Mucosa of stomach (tissue), 1 donor: ENCODE data around the gene PRND.
"Not testable (repeated sequence)": the region's sequence is repeated elsewhere in the genome, so short reads cannot be mapped to it uniquely, and the experiment has no call there.

Experiments used
- H3K27me3 ChIP-seq: one replicate; pipeline ENCODE4 v1.7.0; 2013; ENCODE audit warnings: mild to moderate bottlenecking, low read length; ENCODE audit not compliant: control insufficient read depth, insufficient read depth
- H3K36me3 ChIP-seq: one replicate; pipeline ENCODE4 v1.7.0; 2013; ENCODE audit warnings: low read length; ENCODE audit not compliant: control insufficient read depth, insufficient read depth
- H3K4me1 ChIP-seq: one replicate; pipeline ENCODE4 v1.7.0; 2013; ENCODE audit warnings: mild to moderate bottlenecking, low read length; ENCODE audit not compliant: control insufficient read depth, insufficient read depth
- H3K4me3 ChIP-seq: one replicate; pipeline ENCODE4 v1.7.0; 2013; ENCODE audit warnings: low read length
- H3K9ac ChIP-seq: one replicate; pipeline ENCODE4 v1.7.0; 2013; ENCODE audit warnings: mild to moderate bottlenecking, low read length, moderate library complexity
- H3K9me3 ChIP-seq: one replicate; pipeline ENCODE4 v1.7.0; 2013; ENCODE audit warnings: mild to moderate bottlenecking, low read length, moderate library complexity; ENCODE audit not compliant: control insufficient read depth
- donor health status: Pancreatic carcinoma.

The PRND gene

DNA sequence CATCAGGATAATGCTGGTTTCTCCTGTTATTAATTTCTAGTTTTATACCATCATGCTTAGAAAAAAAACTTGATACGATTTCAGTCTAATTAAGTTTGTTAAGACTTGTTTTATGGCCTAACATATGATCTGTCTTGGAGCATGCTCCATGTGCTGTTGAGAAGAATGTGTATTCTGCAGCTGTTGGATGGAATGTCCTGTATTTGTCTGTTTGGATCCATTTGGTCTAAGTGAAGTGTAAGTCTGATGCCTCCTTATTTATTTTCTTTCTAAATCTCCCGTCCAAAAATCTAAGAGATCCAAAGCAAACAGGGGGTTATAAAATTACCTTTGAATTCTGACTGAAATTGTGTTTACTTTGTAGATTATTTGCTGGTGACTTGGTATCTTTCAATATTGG lies 30.0 kb upstream of the PRND start:
- H3K4me1 ChIP-seq: no peaks in the 10 kb centered on the region
- no peaks in the 10 kb centered on the region for H3K27me3 ChIP-seq
- H3K36me3 ChIP-seq: no peaks in the 10 kb centered on the region
- no peak overlapping the region for H3K9ac ChIP-seq
- H3K9me3 ChIP-seq: no peaks in the 10 kb centered on the region
- no peak overlapping the region for H3K4me3 ChIP-seq

DNA sequence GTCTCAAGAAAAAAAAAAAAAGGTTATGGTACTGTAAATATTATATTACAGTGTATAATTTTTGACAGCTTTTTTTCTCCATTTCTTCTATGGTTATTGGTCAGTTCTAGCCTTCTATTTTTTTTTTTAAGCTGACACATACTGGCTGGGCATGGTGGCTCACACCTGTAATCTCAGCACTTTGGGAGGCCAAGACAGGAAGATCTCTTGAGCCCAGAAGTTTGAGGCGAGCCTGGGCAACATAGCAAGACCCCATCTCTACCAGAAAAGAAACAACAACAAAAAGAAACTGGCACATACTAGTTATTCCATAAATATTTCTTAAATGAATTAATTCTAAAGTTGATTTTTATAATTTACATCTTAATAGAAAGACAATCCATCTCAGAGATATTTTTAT lies 27.6 kb upstream of the PRND start:
- Histone ChIP-seq H3K9me3 (no peaks in the 10 kb centered on the region), H3K27me3 (no peaks in the 10 kb centered on the region), H3K36me3 (no peaks in the 10 kb centered on the region), H3K4me3 (no peak overlapping the region), H3K4me1 (no peaks in the 10 kb centered on the region), H3K9ac (no peak overlapping the region)

DNA sequence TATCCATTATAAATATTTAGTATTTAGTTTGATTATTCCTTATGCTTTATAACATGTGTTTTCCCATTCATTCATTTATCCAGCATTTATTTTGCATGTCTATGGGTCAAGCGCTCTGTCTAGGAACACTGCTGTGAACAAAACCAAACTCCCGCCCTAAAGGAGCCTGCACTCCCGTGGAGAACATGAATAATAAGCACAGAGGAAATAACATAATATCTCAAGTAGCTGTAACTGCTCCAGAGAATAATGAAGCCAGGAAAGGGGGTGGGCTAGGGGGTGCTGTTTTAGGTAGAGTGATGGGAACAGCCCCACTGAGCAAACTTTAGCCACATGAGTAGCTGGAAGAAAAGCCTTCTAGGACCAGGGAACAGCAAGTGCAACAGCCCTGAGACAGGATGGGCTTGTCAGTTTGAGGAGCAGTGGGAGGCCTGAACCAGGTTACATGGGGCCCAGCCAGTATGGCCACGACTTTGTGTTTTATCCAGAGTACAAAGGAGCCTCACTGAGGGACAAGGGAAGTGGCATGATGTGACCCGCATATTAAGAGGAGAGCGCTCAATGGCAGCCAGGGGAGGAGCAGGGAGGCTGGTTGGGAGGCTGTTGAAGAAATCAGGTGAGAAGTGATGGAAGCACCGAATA lies 24.4 kb upstream of the PRND start:
- H3K36me3 ChIP-seq: no peaks in the 10 kb centered on the region
- no peak overlapping the region for H3K4me3 ChIP-seq
- no peak overlapping the region for H3K9ac ChIP-seq
- H3K4me1 ChIP-seq: no peaks in the 10 kb centered on the region
- H3K9me3 ChIP-seq: no peaks in the 10 kb centered on the region
- H3K27me3 ChIP-seq: no peaks in the 10 kb centered on the region

DNA sequence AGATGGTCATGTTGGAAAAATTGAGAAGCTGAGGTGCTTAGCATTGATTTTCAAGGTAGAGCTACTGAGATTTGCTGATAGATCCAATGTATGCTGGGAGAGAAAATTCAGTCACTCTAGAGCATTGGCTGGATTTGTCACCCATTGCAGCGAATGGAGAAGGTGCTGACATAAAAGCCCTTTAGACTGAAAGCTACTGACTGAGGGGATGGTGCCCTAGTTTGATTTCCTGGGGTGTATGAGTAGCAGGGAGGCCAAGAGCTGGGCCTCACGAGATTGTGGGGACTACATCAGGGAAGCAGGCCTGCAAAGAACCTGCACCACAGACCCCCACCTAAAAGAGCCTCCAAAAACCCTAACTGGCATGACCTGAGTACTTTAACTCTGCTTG lies 23.9 kb upstream of the PRND start:
- Histone ChIP-seq H3K9ac (no peak overlapping the region), H3K4me1 (no peaks in the 10 kb centered on the region), H3K9me3 (no peaks in the 10 kb centered on the region), H3K27me3 (no peaks in the 10 kb centered on the region), H3K4me3 (no peak overlapping the region), H3K36me3 (no peaks in the 10 kb centered on the region)

DNA sequence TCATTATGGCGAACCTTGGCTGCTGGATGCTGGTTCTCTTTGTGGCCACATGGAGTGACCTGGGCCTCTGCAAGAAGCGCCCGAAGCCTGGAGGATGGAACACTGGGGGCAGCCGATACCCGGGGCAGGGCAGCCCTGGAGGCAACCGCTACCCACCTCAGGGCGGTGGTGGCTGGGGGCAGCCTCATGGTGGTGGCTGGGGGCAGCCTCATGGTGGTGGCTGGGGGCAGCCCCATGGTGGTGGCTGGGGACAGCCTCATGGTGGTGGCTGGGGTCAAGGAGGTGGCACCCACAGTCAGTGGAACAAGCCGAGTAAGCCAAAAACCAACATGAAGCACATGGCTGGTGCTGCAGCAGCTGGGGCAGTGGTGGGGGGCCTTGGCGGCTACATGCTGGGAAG lies 22.5 kb upstream of the PRND start:
- Histone ChIP-seq H3K9ac (no peak overlapping the region), H3K4me1 (no peaks in the 10 kb centered on the region), H3K27me3 (no peaks in the 10 kb centered on the region), H3K9me3 (no peaks in the 10 kb centered on the region), H3K4me3 (no peak overlapping the region), H3K36me3 (no peaks in the 10 kb centered on the region)

DNA sequence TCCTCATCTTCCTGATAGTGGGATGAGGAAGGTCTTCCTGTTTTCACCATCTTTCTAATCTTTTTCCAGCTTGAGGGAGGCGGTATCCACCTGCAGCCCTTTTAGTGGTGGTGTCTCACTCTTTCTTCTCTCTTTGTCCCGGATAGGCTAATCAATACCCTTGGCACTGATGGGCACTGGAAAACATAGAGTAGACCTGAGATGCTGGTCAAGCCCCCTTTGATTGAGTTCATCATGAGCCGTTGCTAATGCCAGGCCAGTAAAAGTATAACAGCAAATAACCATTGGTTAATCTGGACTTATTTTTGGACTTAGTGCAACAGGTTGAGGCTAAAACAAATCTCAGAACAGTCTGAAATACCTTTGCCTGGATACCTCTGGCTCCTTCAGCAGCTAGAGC lies 21.8 kb upstream of the PRND start:
- Histone ChIP-seq H3K4me3 (no peak overlapping the region), H3K4me1 (no peaks in the 10 kb centered on the region), H3K36me3 (no peaks in the 10 kb centered on the region), H3K27me3 (peaks cover under 1% of the 10 kb centered on the region), H3K9me3 (no peaks in the 10 kb centered on the region), H3K9ac (no peak overlapping the region)

DNA sequence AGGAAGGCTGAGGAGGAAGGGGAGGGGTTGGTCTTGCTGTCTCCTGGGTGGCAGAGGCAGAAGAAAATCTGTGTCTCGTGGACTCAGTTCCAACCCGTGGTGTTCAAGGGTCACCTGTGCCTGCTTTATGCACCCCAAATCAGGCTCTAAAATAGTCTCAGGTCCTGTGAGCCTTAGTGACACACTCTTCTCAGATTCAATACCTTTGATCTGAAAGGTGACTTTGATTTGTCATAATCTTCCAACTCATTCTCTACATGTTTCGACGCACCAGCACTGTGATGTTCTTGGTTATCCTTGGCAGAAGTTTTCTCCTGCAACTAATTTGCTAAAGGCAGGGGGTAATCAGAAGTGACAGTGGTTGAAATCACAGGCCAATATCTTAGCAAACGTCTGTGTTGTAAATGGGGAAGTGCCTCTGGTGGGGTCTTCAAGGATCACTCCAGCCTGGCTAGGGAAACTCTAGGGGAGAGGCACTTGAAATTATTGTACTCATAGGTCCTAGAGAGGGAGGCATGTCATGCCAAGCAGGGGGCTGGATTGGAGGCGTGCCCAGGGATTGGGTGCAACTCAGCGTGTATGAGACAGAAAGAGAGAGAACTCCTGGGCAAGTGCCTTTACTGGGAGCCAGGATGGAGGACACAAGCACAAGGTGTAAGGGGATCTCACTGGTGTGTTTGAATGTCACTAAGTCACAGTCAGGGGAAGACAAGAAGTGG lies 19.0 kb upstream of the PRND start:
- Histone ChIP-seq H3K9me3 (no peaks in the 10 kb centered on the region), H3K4me1 (no peaks in the 10 kb centered on the region), H3K4me3 (no peak overlapping the region), H3K9ac (no peak overlapping the region), H3K27me3 (peaks cover 3% of the 10 kb centered on the region), H3K36me3 (no peaks in the 10 kb centered on the region)

DNA sequence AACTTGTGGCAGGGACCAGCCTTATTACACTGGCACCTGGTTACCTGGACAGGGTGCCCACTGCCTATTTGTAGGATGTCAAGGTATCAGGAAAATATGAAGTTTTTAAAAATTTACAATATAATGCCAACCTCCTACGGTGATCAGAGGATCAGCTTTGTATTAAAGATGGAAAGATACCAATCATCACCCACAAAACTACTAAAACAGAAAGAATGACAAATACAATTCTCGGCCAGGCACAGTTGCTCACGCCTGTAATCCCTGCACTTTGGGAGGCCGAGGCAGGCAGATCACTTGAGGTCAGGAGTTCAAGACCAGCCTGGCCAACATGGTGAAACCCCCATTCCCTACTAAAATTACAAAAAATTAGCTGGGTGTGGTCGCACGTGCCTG lies 18.4 kb upstream of the PRND start:
- no peaks in the 10 kb centered on the region for H3K36me3 ChIP-seq
- no peak overlapping the region for H3K9ac ChIP-seq
- H3K9me3 ChIP-seq: no peaks in the 10 kb centered on the region
- H3K27me3 ChIP-seq: peaks cover 3% of the 10 kb centered on the region
- no peak overlapping the region for H3K4me3 ChIP-seq
- H3K4me1 ChIP-seq: no peaks in the 10 kb centered on the region

DNA sequence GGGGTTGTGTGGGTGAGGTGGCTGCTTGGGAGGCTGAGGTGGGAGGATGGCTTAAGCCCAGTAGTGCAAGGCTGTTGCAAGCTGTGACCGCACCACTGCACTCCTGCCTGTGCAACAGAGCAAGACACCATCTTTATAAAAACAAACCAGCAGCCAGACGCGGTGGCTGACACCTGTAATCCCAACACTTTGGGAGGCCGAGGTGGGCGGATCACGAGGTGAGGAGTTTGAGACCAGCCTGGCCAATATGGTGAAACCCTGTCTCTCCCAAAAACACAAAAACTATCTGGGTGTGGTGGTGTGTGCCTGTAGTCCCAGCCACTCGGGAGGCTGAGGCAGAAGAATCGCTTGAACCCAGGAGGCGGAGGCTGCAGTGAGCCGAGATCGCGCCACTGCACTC lies 14.8 kb upstream of the PRND start:
- H3K9me3 ChIP-seq, H3K4me1 ChIP-seq, H3K27me3 ChIP-seq, H3K4me3 ChIP-seq, H3K36me3 ChIP-seq, H3K9ac ChIP-seq: not testable (repeated sequence)

DNA sequence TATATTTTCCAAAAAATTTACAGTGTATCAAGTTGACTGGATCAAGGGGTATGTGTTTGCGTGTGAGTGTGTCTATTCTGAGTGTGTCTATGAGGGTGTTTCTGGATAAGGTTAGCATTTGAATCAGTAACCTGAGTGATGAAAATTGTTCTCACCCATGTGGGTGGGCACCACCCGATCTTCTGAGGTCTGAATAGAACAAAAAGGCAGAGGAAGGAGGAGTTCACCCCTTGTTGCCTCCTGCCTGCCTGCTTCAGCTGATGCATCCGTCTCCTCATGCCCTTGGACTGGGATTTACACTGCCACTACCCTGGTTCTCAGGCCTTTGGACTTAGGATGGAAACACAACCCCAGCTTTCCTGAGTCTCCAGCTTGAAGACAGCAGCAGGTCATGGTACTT lies 13.7 kb upstream of the PRND start:
- Histone ChIP-seq H3K4me3 (no peak overlapping the region), H3K36me3 (no peaks in the 10 kb centered on the region), H3K9me3 (no peaks in the 10 kb centered on the region), H3K4me1 (no peaks in the 10 kb centered on the region), H3K27me3 (peaks cover 3% of the 10 kb centered on the region), H3K9ac (no peak overlapping the region)

DNA sequence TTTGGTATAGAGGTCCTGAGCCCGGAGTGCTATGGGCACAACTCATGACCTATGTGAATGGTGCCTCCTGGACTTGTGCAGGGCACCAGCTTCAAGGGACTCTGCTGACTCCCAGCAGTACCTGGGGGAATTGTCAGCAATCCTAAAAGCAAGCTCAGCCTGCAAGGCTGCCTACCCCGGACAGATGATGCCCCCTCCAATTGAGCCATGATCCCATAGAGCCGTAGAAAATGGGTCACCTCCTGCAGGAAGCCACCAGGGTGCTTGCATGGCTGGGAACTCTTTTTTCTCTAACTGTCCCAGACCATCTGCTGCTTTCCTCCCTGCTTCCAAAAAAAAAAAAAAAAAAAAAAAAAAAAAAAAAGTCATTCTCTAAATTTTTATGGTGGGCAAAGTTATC lies 12.9 kb upstream of the PRND start:
- Histone ChIP-seq H3K9ac (no peak overlapping the region), H3K9me3 (no peaks in the 10 kb centered on the region), H3K4me1 (no peaks in the 10 kb centered on the region), H3K36me3 (no peaks in the 10 kb centered on the region), H3K4me3 (no peak overlapping the region), H3K27me3 (peaks cover 3% of the 10 kb centered on the region)

DNA sequence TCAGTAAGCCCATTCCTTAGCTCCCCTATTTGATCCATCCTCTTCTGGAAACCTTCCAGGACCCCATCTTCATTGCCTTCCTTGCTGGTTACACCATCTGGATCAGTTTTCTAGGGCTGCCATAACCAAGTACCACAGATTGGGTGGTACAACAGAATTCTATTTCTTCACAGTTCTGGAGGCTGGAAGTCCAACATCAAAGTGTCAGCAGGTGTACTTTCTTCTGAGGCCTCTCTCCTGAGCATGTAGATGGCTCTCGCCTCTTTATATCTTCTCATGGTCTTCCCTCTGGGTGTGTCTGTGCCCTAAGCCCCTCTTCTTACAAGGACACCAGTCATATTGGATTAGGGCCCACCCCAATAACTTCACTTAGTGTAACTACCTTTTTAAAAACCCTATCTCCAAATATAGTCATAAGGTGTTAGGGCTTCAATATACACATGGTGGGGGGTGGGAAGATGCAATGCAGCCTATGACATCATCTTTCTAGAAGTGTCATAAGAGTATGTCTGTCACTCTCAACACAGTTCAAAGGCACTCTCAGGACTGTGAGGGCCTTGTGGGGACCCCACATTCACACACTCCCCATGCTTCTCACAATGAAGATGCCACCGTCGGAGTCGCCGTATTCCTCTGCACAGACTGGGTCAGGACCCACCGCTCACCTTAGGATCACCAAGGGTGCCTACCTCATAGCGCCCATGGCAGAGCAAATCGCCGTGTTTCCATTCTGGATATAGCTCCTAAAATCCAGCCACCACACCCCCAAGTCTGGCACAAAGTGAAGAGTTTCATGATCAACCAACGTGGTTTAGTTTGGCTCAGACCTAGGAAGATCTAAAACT lies 12.2 kb upstream of the PRND start:
- H3K27me3 ChIP-seq: peaks cover 3% of the 10 kb centered on the region
- H3K4me1 ChIP-seq: no peaks in the 10 kb centered on the region
- H3K9me3 ChIP-seq: no peaks in the 10 kb centered on the region
- H3K4me3 ChIP-seq: no peak overlapping the region
- no peak overlapping the region for H3K9ac ChIP-seq
- H3K36me3 ChIP-seq: no peaks in the 10 kb centered on the region
